Suprapubic skin (tissue), 4 donors: Measurements from ENCODE around the gene MTARC2. TPM values are rescaled to one million over a fixed set of nuclear protein-coding genes. Genes with fewer than 3 reads are reported as not detected.

Source experiments
- DNase-seq, 2 donors: peaks; one replicate each; pipeline ENCODE4 v3.0.0-alpha.2; 2019; ENCODE audit warnings: low spot score in 2 of 2
- H3K27ac ChIP-seq: fragments of 200-600 bp; sonication (generic); one replicate; pipeline ENCODE4 v1.5.1; 2019
- H3K27me3 ChIP-seq: fragments of 200-600 bp; sonication (generic); one replicate; pipeline ENCODE4 v1.5.1; 2019
- H3K36me3 ChIP-seq: fragments of 200-600 bp; sonication (generic); one replicate; pipeline ENCODE4 v1.5.1; 2019
- H3K4me1 ChIP-seq: fragments of 200-600 bp; sonication (generic); one replicate; pipeline ENCODE4 v1.5.1; 2019
- H3K4me3 ChIP-seq: fragments of 200-600 bp; sonication (generic); one replicate; pipeline ENCODE4 v1.5.1; 2019; ENCODE audit warnings: mild to moderate bottlenecking
- H3K9me3 ChIP-seq: fragments of 200-600 bp; sonication (generic); one replicate; pipeline ENCODE4 v1.5.1; 2019
- CTCF ChIP-seq, 2 donors: fragments of 200-600 bp in 1 of 2; fragments of 450-650 bp in 1 of 2; sonication (generic) in 1 of 2; IDR thresholded peaks; one replicate each; pipeline ENCODE4 v1.5.1; 2016 to 2019; ENCODE audit warnings: antibody characterized with exemption in 2 of 2, mild to moderate bottlenecking in 1 of 2, moderate library complexity in 1 of 2
- EP300 ChIP-seq: sonication (generic); formaldehyde crosslinking; IDR thresholded peaks from one replicate; pipeline ENCODE4 v1.6.1; 2017; ENCODE audit warnings: antibody characterized with exemption
- POLR2A ChIP-seq, 2 donors: fragments of 450-650 bp; IDR thresholded peaks; one replicate each; pipeline ENCODE4 v1.6.1; 2017; ENCODE audit warnings: antibody characterized with exemption in 2 of 2, mild to moderate bottlenecking in 2 of 2, moderate library complexity in 2 of 2
- POLR2AphosphoS5 ChIP-seq, 3 donors: sonication (generic); formaldehyde crosslinking; IDR thresholded peaks; one replicate each; pipeline ENCODE4 v1.6.1; 2017; ENCODE audit warnings: antibody characterized with exemption in 3 of 3
- WGBS: methylation state at CpG from one replicate; pipeline ENCODE4 v1.1.5; 2018; 5-methylcytosine and 5-hydroxymethylcytosine counted together
- total RNA-seq, 4 donors: library from RNA; depleted of rRNA; stranded (reverse); fragments of >200 nt; gene quantifications; one replicate each; pipeline ENCODE4 v1.1.0, GENCODE V29; 2016

MTARC2 gene
- total RNA-seq, 4 donors from 2014 or later = 3.4 to 5.3 (median 4.1) TPM

- Histone ChIP-seq H3K27ac (no peak overlapping the region), H3K4me3 (no peak overlapping the region), H3K27me3 (no peaks in the 10 kb centered on the region), H3K4me1 (peaks cover 25% of the 10 kb centered on the region), H3K36me3 (no peaks in the 10 kb centered on the region), H3K9me3 (no peaks in the 10 kb centered on the region)
- TF ChIP-seq CTCF (IDR thresholded peaks at IDR 0.05) = no peak
- no peak for TF ChIP-seq POLR2AphosphoS5 (IDR thresholded peaks at IDR 0.05)
- no peak for TF ChIP-seq POLR2A (IDR thresholded peaks at IDR 0.05)
- no peak for TF ChIP-seq EP300
- peak in 1 of 2 donors; percentile 52 for DNase-seq
- WGBS = 26% methylated on average over 5 of the region's 6 CpGs
These were observed 43.2 kb downstream of the MTARC2 start for GRCh38 chr1:220791285-220791684.

- DNase-seq = no peak
- Histone ChIP-seq H3K4me1 (peaks cover 18% of the 10 kb centered on the region), H3K4me3 (no peak overlapping the region), H3K36me3 (no peaks in the 10 kb centered on the region), H3K27me3 (no peaks in the 10 kb centered on the region), H3K27ac (no peak overlapping the region), H3K9me3 (no peaks in the 10 kb centered on the region)
- WGBS = 26% methylated on average over 5 of the region's 5 CpGs
- no peak for TF ChIP-seq POLR2A (IDR thresholded peaks at IDR 0.05)
- no peak for TF ChIP-seq CTCF (IDR thresholded peaks at IDR 0.05)
- TF ChIP-seq EP300 = no peak
- no peak for TF ChIP-seq POLR2AphosphoS5 (IDR thresholded peaks at IDR 0.05)
These were observed 43.8 kb downstream of the MTARC2 start for GRCh38 chr1:220791956-220792355.

- DNase-seq = no peak
- WGBS = 94% methylated on average over 10 of the region's 10 CpGs
These were observed 48.4 kb downstream of the MTARC2 start for GRCh38 chr1:220796530-220796929.

GRCh38 chr1:220797044-220797443 lies 48.9 kb downstream of the MTARC2 start:
- H3K4me3 ChIP-seq = no peak overlapping the region
- no peak overlapping the region for H3K27ac ChIP-seq
- no peaks in the 10 kb centered on the region for H3K36me3 ChIP-seq
- H3K9me3 ChIP-seq = no peaks in the 10 kb centered on the region
- TF ChIP-seq POLR2AphosphoS5 (IDR thresholded peaks at IDR 0.05) = no peak
- TF ChIP-seq CTCF (IDR thresholded peaks at IDR 0.05) = no peak
- no peak for TF ChIP-seq EP300
- no peak for TF ChIP-seq POLR2A (IDR thresholded peaks at IDR 0.05)
- H3K4me1 ChIP-seq = peaks cover 2% of the 10 kb centered on the region
- H3K27me3 ChIP-seq = no peaks in the 10 kb centered on the region
- DNase-seq = no peak

More at GRCh38 chr1:220796530-220796929, 48.4 kb downstream of the MTARC2 start:
- Histone ChIP-seq H3K9me3 (no peaks in the 10 kb centered on the region), H3K4me3 (no peak overlapping the region), H3K4me1 (peaks cover 7% of the 10 kb centered on the region), H3K36me3 (no peaks in the 10 kb centered on the region), H3K27me3 (no peaks in the 10 kb centered on the region), H3K27ac (no peak overlapping the region)
- TF ChIP-seq EP300 = no peak
- TF ChIP-seq POLR2AphosphoS5 (IDR thresholded peaks at IDR 0.05) = no peak
- TF ChIP-seq POLR2A (IDR thresholded peaks at IDR 0.05) = no peak
- TF ChIP-seq CTCF (IDR thresholded peaks at IDR 0.05) = no peak

GRCh38 chr1:220797553-220797952 lies 49.4 kb downstream of the MTARC2 start:
- no peaks in the 10 kb centered on the region for H3K36me3 ChIP-seq
- H3K27me3 ChIP-seq = no peaks in the 10 kb centered on the region
- H3K4me3 ChIP-seq = no peak overlapping the region
- TF ChIP-seq POLR2AphosphoS5 (IDR thresholded peaks at IDR 0.05) (no peak), CTCF (IDR thresholded peaks at IDR 0.05) (no peak), EP300 (no peak), POLR2A (IDR thresholded peaks at IDR 0.05) (no peak)
- DNase-seq = no peak
- 80% methylated on average over 3 of the region's 3 CpGs for WGBS
- H3K9me3 ChIP-seq = no peaks in the 10 kb centered on the region
- no peaks in the 10 kb centered on the region for H3K4me1 ChIP-seq
- H3K27ac ChIP-seq = no peak overlapping the region
